ENCODE data around the gene IGF1. TPM values are rescaled to one million over a fixed set of nuclear protein-coding genes. Genes with fewer than 3 reads are reported as not detected.

The IGF1 gene
- total and polyA plus RNA-seq, 7 experiments from 2014 or later: 0.30 to 1.5 (median 0.72) TPM; not detected in 3

DNA sequence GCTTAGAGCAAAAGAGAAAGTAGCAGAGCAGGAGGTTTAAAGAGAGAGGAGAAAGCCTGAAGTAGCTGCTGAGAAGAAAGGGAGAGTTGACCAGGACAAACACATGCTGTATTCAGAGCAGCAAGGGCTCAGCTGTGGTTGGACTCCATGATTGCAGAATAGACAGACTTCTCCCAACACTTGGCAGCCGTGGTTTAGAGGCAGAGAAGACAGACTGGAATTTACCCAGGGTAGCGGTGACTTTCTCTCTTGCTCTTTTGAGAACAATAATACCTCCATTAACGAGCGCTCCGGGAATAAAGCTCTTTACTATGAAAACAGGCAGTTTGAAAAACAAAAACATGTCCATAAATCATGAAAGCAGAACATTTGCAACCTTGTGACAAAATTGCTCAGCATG lies 21.4 kb upstream of the IGF1 start:
- POLR2A ChIA-PET: no interaction called here
- Mint-ChIP-seq H3K36me3 (no peaks in the 10 kb centered on the region), H3K27ac (no peak overlapping the region), H3K27me3 (peaks cover 0 to 19% (median 15%) of the 10 kb centered on the region in 5 donors), H3K4me3 (no peak overlapping the region), H3K4me1 (no peaks in the 10 kb centered on the region), H3K9me3 (peaks cover 0 to 7% (median 0%) of the 10 kb centered on the region in 11 donors)
- ATAC-seq (no peak), DNase-seq (no peak)
- CTCF ChIA-PET: no interaction called here
- H3K4me1 ChIP-seq (ENCODE audit: control insufficient read depth in 2 of 2, insufficient read depth in 2 of 2, low read length in 2 of 2): no peaks in the 10 kb centered on the region
- H3K27ac ChIP-seq (ENCODE audit: low read depth, low read length): no peak overlapping the region
- intact Hi-C loops (cut with micrococcal nuclease): no loop called here
- H3K9me3 ChIP-seq (ENCODE audit: control insufficient read depth in 2 of 3, low read length in 3 of 3): no peaks in the 10 kb centered on the region
- no peaks in the 10 kb centered on the region for H3K27me3 ChIP-seq (ENCODE audit: control insufficient read depth in 2 of 2, insufficient read depth in 2 of 2, low read length in 2 of 2)
- no peak overlapping the region for H3K4me3 ChIP-seq (ENCODE audit: low read length)
- no peaks in the 10 kb centered on the region for H3K36me3 ChIP-seq (ENCODE audit: control insufficient read depth in 2 of 3, insufficient read depth in 3 of 3, low read length in 3 of 3)

- Histone ChIP-seq H3K27ac (ENCODE audit: low read depth, low read length) (no peak overlapping the region), H3K27me3 (ENCODE audit: control insufficient read depth in 2 of 2, insufficient read depth in 2 of 2, low read length in 2 of 2) (no peaks in the 10 kb centered on the region), H3K4me3 (ENCODE audit: low read length) (no peak overlapping the region), H3K4me1 (ENCODE audit: control insufficient read depth in 2 of 2, insufficient read depth in 2 of 2, low read length in 2 of 2) (no peaks in the 10 kb centered on the region), H3K36me3 (ENCODE audit: control insufficient read depth in 2 of 3, insufficient read depth in 3 of 3, low read length in 3 of 3) (no peaks in the 10 kb centered on the region), H3K9me3 (ENCODE audit: control insufficient read depth in 2 of 3, low read length in 3 of 3) (no peaks in the 10 kb centered on the region)
- Mint-ChIP-seq H3K36me3 (peaks cover 0 to 5% (median 0%) of the 10 kb centered on the region in 5 donors), H3K9me3 (peaks cover 0 to 10% (median 4%) of the 10 kb centered on the region in 11 donors), H3K27ac (no peak overlapping the region), H3K27me3 (peaks cover 5 to 20% (median 20%) of the 10 kb centered on the region in 5 donors), H3K4me3 (no peak overlapping the region), H3K4me1 (no peaks in the 10 kb centered on the region)
- POLR2A ChIA-PET: no interaction called here
- intact Hi-C loops (cut with micrococcal nuclease): no loop called here
- ATAC-seq (peak; percentile 60), DNase-seq (no peak)
- CTCF ChIA-PET: no interaction called here
Measured at GRCh38 chr12:102498471-102498870, 18.1 kb upstream of the IGF1 start.

GRCh38 chr12:102497743-102498142 lies 17.4 kb upstream of the IGF1 start:
- no peak overlapping the region for H3K4me3 Mint-ChIP-seq
- Histone ChIP-seq H3K27me3 (ENCODE audit: control insufficient read depth in 2 of 2, insufficient read depth in 2 of 2, low read length in 2 of 2) (no peaks in the 10 kb centered on the region), H3K27ac (ENCODE audit: low read depth, low read length) (no peak overlapping the region), H3K36me3 (ENCODE audit: control insufficient read depth in 2 of 3, insufficient read depth in 3 of 3, low read length in 3 of 3) (no peaks in the 10 kb centered on the region), H3K9me3 (ENCODE audit: control insufficient read depth in 2 of 3, low read length in 3 of 3) (no peaks in the 10 kb centered on the region), H3K4me3 (ENCODE audit: low read length) (no peak overlapping the region), H3K4me1 (ENCODE audit: control insufficient read depth in 2 of 2, insufficient read depth in 2 of 2, low read length in 2 of 2) (no peaks in the 10 kb centered on the region)
- no peak for DNase-seq
- intact Hi-C loops (cut with micrococcal nuclease): no loop called here
- ChIA-PET POLR2A (no interaction called here), CTCF (no interaction called here)
- no peak for ATAC-seq
- peaks cover 5 to 27% (median 26%) of the 10 kb centered on the region in 5 donors for H3K27me3 Mint-ChIP-seq
- peaks cover 0 to 9% (median 0%) of the 10 kb centered on the region in 5 donors for H3K36me3 Mint-ChIP-seq
- H3K9me3 Mint-ChIP-seq: peaks cover 2 to 11% (median 5%) of the 10 kb centered on the region in 11 donors
- H3K4me1 Mint-ChIP-seq: no peaks in the 10 kb centered on the region
- no peak overlapping the region for H3K27ac Mint-ChIP-seq

DNA sequence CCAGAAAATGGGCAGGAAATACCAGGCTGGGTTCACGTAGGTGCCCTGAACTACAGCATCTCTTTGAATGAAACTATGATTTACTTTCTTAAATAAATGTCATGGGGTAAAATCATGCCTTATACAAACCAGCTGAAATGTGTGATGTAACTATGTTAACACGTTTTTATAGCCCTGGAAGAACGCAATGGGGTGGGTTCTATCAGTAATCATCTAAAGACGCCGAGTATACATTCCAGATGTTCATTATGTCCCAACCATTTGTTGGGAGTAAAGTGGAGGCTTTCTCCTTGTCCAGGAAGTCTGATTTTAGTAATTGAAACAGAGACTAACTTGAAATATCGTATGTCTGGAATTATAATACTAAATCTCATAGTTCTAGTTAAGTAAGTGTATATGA lies 16.2 kb upstream of the IGF1 start:
- Histone ChIP-seq H3K4me3 (ENCODE audit: low read length) (no peak overlapping the region), H3K4me1 (ENCODE audit: control insufficient read depth in 2 of 2, insufficient read depth in 2 of 2, low read length in 2 of 2) (no peaks in the 10 kb centered on the region), H3K27me3 (ENCODE audit: control insufficient read depth in 2 of 2, insufficient read depth in 2 of 2, low read length in 2 of 2) (no peaks in the 10 kb centered on the region), H3K36me3 (ENCODE audit: control insufficient read depth in 2 of 3, insufficient read depth in 3 of 3, low read length in 3 of 3) (no peaks in the 10 kb centered on the region), H3K9me3 (ENCODE audit: control insufficient read depth in 2 of 3, low read length in 3 of 3) (no peaks in the 10 kb centered on the region), H3K27ac (ENCODE audit: low read depth, low read length) (no peak overlapping the region)
- Mint-ChIP-seq H3K36me3 (peaks cover 0 to 9% (median 0%) of the 10 kb centered on the region in 5 donors), H3K4me3 (no peak overlapping the region), H3K4me1 (no peaks in the 10 kb centered on the region), H3K9me3 (peaks cover 2 to 14% (median 5%) of the 10 kb centered on the region in 11 donors), H3K27ac (no peak overlapping the region), H3K27me3 (peaks cover 7 to 31% (median 29%) of the 10 kb centered on the region in 5 donors)
- ChIA-PET CTCF (no interaction called here), POLR2A (no interaction called here)
- DNase-seq: no peak
- ATAC-seq: no peak
- intact Hi-C loops (cut with micrococcal nuclease): no loop called here

DNA sequence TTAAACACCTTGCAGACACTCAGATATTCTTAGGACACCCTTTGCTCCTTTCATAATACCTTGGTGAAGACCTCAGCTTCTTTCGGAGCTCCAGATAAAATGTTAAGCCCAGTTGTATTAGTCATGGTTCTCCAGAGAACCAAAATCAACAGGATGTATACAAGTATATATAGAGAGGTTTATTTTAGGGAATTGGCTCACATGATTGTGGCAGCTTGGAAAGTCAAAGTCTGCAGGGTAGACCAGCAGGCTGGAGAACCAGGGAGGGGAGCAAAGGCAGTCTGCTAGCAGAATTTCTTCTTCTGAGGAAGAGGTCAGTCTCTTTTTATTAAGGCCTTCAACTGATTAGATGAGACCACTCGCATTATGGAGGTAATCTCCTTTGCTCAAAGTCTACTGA lies 6.9 kb upstream of the IGF1 start:
- Histone ChIP-seq H3K27me3 (ENCODE audit: control insufficient read depth in 2 of 2, insufficient read depth in 2 of 2, low read length in 2 of 2) (no peaks in the 10 kb centered on the region), H3K9me3 (ENCODE audit: control insufficient read depth in 2 of 3, low read length in 3 of 3) (no peaks in the 10 kb centered on the region), H3K36me3 (ENCODE audit: control insufficient read depth in 2 of 3, insufficient read depth in 3 of 3, low read length in 3 of 3) (no peaks in the 10 kb centered on the region), H3K4me1 (ENCODE audit: control insufficient read depth in 2 of 2, insufficient read depth in 2 of 2, low read length in 2 of 2) (peaks cover 0 to 5% of the 10 kb centered on the region in 2 donors), H3K27ac (ENCODE audit: low read depth, low read length) (no peak overlapping the region), H3K4me3 (ENCODE audit: low read length) (no peak overlapping the region)
- DNase-seq (no peak), ATAC-seq (no peak)
- H3K4me1 Mint-ChIP-seq: peaks cover 0 to 31% (median 7%) of the 10 kb centered on the region in 7 donors
- no peak overlapping the region for H3K4me3 Mint-ChIP-seq
- ChIA-PET CTCF (no interaction called here), POLR2A (no interaction called here)
- peaks cover 0 to 8% (median 0%) of the 10 kb centered on the region in 11 donors for H3K9me3 Mint-ChIP-seq
- H3K27ac Mint-ChIP-seq: peak overlapping the region in 1 of 9 donors; percentile 15
- no peaks in the 10 kb centered on the region for H3K36me3 Mint-ChIP-seq
- peaks cover 8 to 20% (median 11%) of the 10 kb centered on the region in 5 donors for H3K27me3 Mint-ChIP-seq
- intact Hi-C loops (cut with micrococcal nuclease): loop anchor here in 1 of 2 donors (10.0 kb wide), 1 partner anchor 422 kb away; the partner anchor contains the start of gene WASHC3

DNA sequence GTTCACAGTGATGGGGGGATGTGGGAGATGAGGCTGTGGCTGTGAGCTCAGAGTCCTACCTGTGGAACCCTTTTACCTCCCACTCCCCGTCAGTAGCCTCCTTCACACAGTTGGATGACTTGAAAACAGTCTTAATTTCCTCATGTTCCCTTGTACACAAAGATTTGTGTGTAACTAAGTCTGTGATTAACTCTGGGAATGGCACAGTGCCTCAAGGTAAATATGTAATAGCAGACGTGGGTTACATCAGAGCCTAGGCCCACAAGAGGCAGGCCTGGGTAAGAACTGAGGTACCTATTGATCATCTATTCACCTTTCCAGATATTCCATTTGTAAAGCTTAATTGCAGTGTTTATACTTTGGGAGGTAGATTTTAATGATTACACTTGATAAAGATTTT lies 5.8 kb upstream of the IGF1 start:
- peak overlapping the region in 1 of 9 donors; percentile 56 for H3K27ac Mint-ChIP-seq
- ATAC-seq (no peak), DNase-seq (no peak)
- peaks cover 0 to 35% (median 7%) of the 10 kb centered on the region in 7 donors for H3K4me1 Mint-ChIP-seq
- peaks cover 0 to 1% (median 0%) of the 10 kb centered on the region in 5 donors for H3K36me3 Mint-ChIP-seq
- ChIA-PET POLR2A (no interaction called here), CTCF (no interaction called here)
- peak overlapping the region in 1 of 10 donors; percentile 30 for H3K4me3 Mint-ChIP-seq
- Histone ChIP-seq H3K4me1 (ENCODE audit: control insufficient read depth in 2 of 2, insufficient read depth in 2 of 2, low read length in 2 of 2) (peaks cover 0 to 5% of the 10 kb centered on the region in 2 donors), H3K9me3 (ENCODE audit: control insufficient read depth in 2 of 3, low read length in 3 of 3) (no peaks in the 10 kb centered on the region), H3K4me3 (ENCODE audit: low read length) (no peak overlapping the region), H3K27ac (ENCODE audit: low read depth, low read length) (no peak overlapping the region), H3K27me3 (ENCODE audit: control insufficient read depth in 2 of 2, insufficient read depth in 2 of 2, low read length in 2 of 2) (no peaks in the 10 kb centered on the region), H3K36me3 (ENCODE audit: control insufficient read depth in 2 of 3, insufficient read depth in 3 of 3, low read length in 3 of 3) (no peaks in the 10 kb centered on the region)
- H3K9me3 Mint-ChIP-seq: peaks cover 0 to 7% (median 0%) of the 10 kb centered on the region in 11 donors
- intact Hi-C loops (cut with micrococcal nuclease): loop anchor here in 1 of 2 donors (10.0 kb wide), 1 partner anchor 421 kb away; the partner anchor contains the start of gene WASHC3
- H3K27me3 Mint-ChIP-seq: peaks cover 2 to 18% (median 10%) of the 10 kb centered on the region in 5 donors

DNA sequence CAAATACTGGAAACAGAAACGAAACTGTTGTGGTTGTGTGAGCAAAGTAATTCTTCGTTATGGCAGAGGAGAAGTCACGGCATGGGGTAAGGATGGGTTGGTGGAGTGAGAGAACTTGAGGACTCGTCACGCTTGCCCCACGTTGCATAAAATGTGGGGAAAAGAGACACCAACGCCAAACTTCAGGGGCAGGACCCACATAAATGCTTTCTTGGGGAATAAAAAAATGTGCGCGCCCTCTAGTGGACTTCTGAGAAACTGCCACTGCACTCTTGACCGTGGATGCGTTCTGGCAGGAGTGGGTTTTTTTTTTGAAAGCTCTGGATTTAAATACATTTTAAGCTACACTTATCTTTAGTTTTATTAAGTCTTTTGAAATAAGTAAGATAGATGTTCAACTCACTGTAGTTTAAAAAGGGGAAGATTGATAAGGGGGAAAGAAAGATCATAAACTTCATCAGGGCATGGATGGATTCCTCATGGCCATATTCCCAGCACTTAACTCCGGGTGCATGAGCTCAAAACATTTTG lies 4.1 kb upstream of the IGF1 start:
- ATAC-seq (peak; percentile 55), DNase-seq (peak in 8 of 9 donors; percentile 11 to 58 (median 34))
- Mint-ChIP-seq H3K9me3 (peaks cover 0 to 2% (median 0%) of the 10 kb centered on the region in 11 donors), H3K27ac (peak overlapping the region in 1 of 9 donors; percentile 89), H3K4me3 (peak overlapping the region; percentile 30 to 82 (median 70)), H3K36me3 (peaks cover 0 to 1% (median 0%) of the 10 kb centered on the region in 5 donors), H3K4me1 (peaks cover 0 to 35% (median 7%) of the 10 kb centered on the region in 7 donors), H3K27me3 (peaks cover 0 to 19% (median 9%) of the 10 kb centered on the region in 5 donors)
- H3K9me3 ChIP-seq (ENCODE audit: control insufficient read depth in 2 of 3, low read length in 3 of 3): no peaks in the 10 kb centered on the region
- intact Hi-C loops (cut with micrococcal nuclease): loop anchor here (1.0 to 10.0 kb wide), 9 partner anchors 62 to 567 kb away; partner anchors contain the start of genes NUP37 (in 1 of the 2), PARPBP (in 1 of the 2) and WASHC3 (in 1 of the 2)
- peaks cover under 1 to 5% of the 10 kb centered on the region in 2 donors for H3K4me1 ChIP-seq (ENCODE audit: control insufficient read depth in 2 of 2, insufficient read depth in 2 of 2, low read length in 2 of 2)
- ChIA-PET CTCF (interaction anchor here (1.0 to 2.3 kb wide), 3 partner anchors 13 to 545 kb away, joined by 3 to 5 read pairs (median 4); no protein-coding TSS in a partner anchor), POLR2A (no interaction called here)
- H3K27ac ChIP-seq (ENCODE audit: low read depth, low read length): no peak overlapping the region
- no peaks in the 10 kb centered on the region for H3K36me3 ChIP-seq (ENCODE audit: control insufficient read depth in 2 of 3, insufficient read depth in 3 of 3, low read length in 3 of 3)
- H3K4me3 ChIP-seq (ENCODE audit: low read length): peak overlapping the region; percentile 25
- no peaks in the 10 kb centered on the region for H3K27me3 ChIP-seq (ENCODE audit: control insufficient read depth in 2 of 2, insufficient read depth in 2 of 2, low read length in 2 of 2)
